Subcutaneous adipose tissue (tissue), 4 donors: ENCODE measurements around the gene MRPS18A. TPM values are rescaled to one million over a fixed set of nuclear protein-coding genes. Genes with fewer than 3 reads are reported as not detected.

Source experiments
- total RNA-seq, 4 donors: library from RNA; depleted of rRNA; stranded (reverse); fragments of >200 nt; gene quantifications; one replicate each; pipeline ENCODE4 v1.1.0, GENCODE V29; 2016
- TF ChIP-seq, protein P1 (sequence below): fragments of 450-650 bp; IDR thresholded peaks from one replicate; pipeline ENCODE4 v1.5.1; 2016; ENCODE audit warnings: low read depth, mild to moderate bottlenecking, control low read depth, antibody characterized with exemption, moderate library complexity

MRPS18A gene
- total RNA-seq, 4 donors from 2014 or later = 28.5 to 31.3 (median 30.4) TPM

DNA sequence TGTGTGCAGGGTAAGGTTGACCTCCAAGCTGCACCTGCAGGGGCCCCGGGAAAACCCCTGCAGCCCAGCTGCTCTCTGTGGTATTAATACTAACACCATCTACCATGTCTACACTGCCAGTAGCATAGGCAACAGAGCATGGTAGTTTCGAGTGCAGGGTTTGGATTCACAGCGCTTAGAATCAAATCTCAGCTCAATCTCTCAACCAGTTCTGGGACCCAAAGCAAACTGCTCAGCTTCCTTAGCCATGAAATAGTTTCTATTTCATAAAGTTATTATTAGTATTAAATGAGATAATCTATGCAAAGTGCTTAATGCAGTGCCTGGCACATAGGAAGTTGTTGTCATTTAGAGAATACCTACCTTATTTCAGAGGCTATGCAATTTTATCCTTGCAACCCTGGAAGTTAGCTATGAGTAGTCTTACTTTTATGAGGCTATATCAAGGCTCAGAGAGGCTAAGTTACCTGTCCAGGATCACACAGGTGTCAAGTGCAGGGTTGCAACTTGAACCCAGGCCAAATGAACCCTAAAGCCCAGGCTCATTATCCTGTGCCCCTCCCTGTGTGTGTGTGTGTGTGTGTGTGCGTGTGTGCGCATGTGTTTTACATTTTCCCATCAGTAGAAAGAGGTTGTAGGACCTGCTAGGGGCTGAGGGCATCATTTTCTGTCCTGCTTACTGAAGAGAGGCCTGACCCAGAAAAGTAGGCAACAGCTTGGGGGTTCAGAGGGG is 27.6 kb upstream of the MRPS18A start:
- TF ChIP-seq, protein P1, sequence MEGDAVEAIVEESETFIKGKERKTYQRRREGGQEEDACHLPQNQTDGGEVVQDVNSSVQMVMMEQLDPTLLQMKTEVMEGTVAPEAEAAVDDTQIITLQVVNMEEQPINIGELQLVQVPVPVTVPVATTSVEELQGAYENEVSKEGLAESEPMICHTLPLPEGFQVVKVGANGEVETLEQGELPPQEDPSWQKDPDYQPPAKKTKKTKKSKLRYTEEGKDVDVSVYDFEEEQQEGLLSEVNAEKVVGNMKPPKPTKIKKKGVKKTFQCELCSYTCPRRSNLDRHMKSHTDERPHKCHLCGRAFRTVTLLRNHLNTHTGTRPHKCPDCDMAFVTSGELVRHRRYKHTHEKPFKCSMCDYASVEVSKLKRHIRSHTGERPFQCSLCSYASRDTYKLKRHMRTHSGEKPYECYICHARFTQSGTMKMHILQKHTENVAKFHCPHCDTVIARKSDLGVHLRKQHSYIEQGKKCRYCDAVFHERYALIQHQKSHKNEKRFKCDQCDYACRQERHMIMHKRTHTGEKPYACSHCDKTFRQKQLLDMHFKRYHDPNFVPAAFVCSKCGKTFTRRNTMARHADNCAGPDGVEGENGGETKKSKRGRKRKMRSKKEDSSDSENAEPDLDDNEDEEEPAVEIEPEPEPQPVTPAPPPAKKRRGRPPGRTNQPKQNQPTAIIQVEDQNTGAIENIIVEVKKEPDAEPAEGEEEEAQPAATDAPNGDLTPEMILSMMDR = no peak

DNA sequence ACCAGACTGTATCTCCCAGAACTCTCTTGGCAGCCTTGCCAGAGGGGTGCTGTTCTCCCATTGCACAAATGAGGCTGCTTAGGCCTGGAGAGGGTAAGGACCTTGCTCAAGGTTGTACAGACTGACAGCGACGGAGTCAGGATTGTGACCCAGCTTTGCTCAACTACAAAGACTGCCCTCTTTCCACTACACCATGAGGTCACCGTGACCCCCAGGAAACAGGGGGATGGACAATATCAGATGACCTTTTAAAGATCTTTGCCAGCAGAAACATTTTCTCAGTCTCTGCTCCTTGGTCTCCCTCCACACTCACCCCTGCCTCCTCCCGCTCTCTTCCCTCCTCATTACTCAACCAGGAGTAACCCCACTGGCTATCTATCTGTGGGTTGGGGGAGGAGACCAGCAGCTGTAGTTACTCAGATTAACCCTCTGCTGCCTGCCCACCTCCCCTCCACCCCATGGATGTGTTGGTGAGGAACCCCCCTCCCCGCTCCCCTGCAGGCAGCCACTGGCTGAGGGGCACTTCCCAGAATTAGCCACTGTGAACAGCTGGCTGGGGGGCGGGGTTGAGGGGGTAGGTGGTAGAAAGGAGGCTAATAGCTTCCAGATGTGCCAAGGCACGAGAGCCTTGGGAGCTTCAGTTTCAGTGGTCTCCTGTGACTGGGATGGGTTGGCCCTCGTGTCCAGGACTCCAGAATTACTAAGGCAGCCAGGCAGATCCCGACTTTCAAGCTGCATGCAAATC is 26.9 kb upstream of the MRPS18A start:
- TF ChIP-seq, protein P1 = no peak

DNA sequence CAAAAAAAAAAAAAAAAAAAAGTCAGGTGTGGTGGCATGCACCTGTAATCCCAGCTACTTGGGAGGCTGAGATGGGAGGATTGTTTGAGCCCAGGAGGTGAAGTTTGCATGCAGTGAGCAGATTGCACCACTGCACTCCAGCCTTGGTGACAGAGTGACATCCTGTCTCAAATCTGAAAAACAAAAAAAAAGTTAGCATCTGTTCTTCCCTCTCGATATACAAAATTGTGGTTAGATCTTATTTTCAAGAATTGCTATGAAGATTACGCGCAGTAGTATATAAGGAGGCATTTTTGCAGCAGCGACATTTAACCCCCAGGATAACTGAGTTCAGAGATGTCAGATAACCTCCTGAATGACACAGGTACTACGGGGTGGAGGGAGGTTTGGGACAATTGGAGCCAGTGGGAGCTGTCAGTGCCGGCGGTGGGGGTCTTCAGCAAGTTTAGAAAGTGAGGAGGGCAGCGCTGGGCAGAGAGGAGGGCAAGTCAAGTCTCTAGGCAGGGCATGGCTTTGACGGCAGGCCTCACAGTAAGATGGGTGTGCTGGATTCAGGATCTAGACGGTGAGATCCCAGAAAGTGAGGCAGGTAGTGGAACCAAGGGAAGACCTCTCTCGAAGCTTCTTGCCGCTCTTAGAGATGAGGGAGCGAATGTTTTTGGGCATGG is 26.2 kb upstream of the MRPS18A start:
- TF ChIP-seq, protein P1 = no peak

DNA sequence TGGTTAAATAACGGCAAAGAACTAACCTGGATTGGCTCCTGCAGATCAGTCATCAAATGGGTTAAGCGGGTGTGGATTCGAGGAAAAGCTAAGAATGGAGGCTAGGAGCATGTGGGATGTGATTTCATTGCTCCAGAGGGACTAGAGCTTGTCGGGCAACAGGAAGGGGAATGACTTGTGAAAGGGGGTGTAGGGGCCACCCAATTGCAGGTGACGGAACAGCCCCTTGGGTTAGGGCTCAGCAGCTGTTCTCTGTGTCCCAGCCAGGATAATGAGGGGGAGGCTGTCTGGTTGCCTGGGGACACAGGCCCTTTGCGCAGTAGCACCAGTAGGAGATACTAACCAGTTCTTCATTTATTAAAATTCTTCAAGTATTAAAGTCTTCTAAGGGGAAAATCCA is 25.0 kb upstream of the MRPS18A start:
- TF ChIP-seq, protein P1 = no peak

DNA sequence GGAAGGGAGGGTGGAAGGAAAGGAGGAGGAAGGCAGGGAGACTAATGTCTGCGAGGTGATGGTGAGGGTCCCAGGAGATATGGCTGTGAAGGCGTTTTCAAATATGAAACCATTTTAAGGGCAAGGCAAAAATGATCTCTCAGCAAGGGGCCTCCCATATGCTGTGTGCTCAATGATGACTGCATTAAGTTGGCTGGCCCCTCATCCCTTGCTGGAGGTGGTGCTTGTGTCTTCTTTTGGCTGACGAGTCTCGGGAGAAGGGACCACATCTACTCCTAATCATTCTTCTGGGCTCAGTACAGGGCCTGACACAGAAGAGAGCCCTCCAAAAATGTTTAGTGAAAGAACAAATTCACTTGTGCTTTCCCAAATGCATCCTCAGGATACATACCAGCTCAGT is 23.0 kb upstream of the MRPS18A start:
- TF ChIP-seq, protein P1 = no peak

DNA sequence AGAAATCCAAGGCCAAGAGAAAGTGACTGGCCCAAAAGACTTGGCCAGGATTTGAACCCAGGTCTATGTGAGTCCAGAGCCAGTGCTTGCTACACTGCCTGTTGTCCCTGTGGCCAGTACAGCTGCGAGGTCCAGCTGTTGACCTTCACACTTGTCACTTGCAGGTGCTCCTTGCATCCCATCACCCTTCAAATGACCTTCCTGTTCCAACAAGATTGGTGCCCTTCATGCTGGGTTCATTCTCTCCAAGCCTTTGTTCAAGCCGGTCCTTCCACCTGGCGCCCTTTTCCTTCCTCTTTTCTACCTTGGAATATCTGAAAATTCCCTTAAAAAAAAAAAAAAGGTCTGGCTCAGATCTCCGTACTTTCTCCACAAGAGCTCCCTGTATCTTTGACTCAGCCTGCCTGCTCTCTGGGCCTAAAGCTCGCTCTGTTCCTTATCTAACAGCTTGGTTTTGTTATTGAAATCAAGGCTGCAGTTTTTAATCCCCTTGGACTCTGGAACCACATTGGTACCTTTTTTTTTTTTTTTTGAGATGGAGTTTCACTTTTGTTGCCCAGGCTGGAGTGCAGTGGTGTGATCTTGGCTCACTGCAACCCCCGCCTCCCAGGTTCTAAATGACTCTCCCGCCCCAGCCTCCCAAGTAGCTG is 22.2 kb upstream of the MRPS18A start:
- TF ChIP-seq, protein P1 = no peak
